WTC11 (cell line): Measurements from ENCODE around the gene PCDHGA9.
A peak's percentile ranks its signal among the peaks of the same experiment; 100 is the strongest.
"Not testable (repeated sequence)": the region's sequence is repeated elsewhere in the genome, so short reads cannot be mapped to it uniquely, and the experiment has no call there.

Experiments
- CTCF ChIP-seq: fragments of 200-600 bp; IDR thresholded peaks from 2 replicates; pipeline ENCODE4 v1.8.0; 2022; ENCODE audit warnings: antibody characterized with exemption
- ELF4 ChIP-seq: sonication (generic); formaldehyde crosslinking; IDR thresholded peaks from 2 replicates; pipeline ENCODE4 v1.8.1; 2022; ENCODE audit warnings: low read depth, mild to moderate bottlenecking, moderate library complexity, missing genetic modification reagents

- TF ChIP-seq CTCF: peak; percentile 64
- not testable (repeated sequence) for TF ChIP-seq ELF4
Observed at GRCh38 chr5:141407790-141408505, 5.4 kb downstream of the PCDHGA9 start, which contains the start of gene PCDHGB6.
